GM20000 (cell line): ENCODE results near the gene MEGF9.

ENCODE experiments used
- DNase-seq: peaks from one replicate; pipeline ENCODE4 v3.0.0; 2012; ENCODE audit warnings: low spot score
- TF ChIP-seq, protein P1 (sequence below): IDR thresholded peaks from 2 replicates; pipeline ENCODE4 v1.5.1; 2012; ENCODE audit warnings: mild to moderate bottlenecking, control low read depth; ENCODE audit errors: extremely low read depth, missing control alignments

The MEGF9 gene

DNA sequence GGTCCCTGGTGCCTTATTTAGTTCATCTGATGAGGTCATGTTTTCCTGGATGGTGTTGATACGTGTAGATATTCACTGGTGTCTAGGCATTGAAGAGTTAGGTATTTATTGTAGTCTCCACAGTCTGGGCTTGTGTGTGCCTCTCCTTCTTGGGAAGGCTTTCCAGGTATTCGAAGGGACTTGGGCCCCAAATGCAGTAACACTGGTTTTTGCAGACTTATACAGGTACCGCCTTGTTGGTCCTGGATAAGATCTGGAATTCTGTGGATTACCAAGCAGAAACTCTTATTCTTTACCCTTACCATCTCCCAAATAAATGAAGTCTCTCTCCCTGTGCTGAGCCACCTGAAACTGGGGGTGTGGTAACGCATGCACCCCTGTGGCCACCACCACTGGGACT is 34.1 kb downstream of the MEGF9 start:
- TF ChIP-seq, protein P1, sequence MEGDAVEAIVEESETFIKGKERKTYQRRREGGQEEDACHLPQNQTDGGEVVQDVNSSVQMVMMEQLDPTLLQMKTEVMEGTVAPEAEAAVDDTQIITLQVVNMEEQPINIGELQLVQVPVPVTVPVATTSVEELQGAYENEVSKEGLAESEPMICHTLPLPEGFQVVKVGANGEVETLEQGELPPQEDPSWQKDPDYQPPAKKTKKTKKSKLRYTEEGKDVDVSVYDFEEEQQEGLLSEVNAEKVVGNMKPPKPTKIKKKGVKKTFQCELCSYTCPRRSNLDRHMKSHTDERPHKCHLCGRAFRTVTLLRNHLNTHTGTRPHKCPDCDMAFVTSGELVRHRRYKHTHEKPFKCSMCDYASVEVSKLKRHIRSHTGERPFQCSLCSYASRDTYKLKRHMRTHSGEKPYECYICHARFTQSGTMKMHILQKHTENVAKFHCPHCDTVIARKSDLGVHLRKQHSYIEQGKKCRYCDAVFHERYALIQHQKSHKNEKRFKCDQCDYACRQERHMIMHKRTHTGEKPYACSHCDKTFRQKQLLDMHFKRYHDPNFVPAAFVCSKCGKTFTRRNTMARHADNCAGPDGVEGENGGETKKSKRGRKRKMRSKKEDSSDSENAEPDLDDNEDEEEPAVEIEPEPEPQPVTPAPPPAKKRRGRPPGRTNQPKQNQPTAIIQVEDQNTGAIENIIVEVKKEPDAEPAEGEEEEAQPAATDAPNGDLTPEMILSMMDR = no peak

DNA sequence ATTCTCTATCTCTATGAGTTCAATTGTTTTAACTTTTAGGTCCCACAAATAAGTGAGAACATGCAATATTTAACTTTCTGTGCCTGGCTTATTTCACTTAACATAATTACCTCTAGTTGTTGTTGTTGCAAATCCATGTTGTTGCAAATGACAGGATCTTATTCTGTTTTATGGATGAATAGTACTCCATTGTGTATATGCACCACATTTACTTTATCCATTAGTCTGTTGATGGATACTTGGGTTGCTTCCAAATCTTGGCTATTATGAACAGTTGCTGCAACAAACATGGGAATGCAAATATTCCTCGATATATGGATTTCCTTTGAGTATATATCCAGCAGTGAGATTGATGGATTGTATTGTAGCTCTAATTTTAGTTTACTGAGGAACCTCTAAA is 36.3 kb downstream of the MEGF9 start:
- DNase-seq = no peak
- TF ChIP-seq, protein P1 = no peak

More for the DNA sequence above, 34.1 kb downstream of the MEGF9 start:
- no peak for DNase-seq

- TF ChIP-seq, protein P1 = no peak
- no peak for DNase-seq
Observed at GRCh38 chr9:120676767-120677402, 37.4 kb downstream of the MEGF9 start.

- TF ChIP-seq, protein P1 = no peak
- no peak for DNase-seq
Observed at GRCh38 chr9:120668399-120668798, 45.9 kb downstream of the MEGF9 start.

GRCh38 chr9:120663950-120664349 is 50.3 kb downstream of the MEGF9 start:
- no peak for DNase-seq
- TF ChIP-seq, protein P1 = no peak

- TF ChIP-seq, protein P1 = no peak
- no peak for DNase-seq
Observed at GRCh38 chr9:120663380-120663779, 50.9 kb downstream of the MEGF9 start.

GRCh38 chr9:120662513-120662912 is 51.8 kb downstream of the MEGF9 start:
- TF ChIP-seq, protein P1 = no peak

More at GRCh38 chr9:120662513-120662912, 51.8 kb downstream of the MEGF9 start:
- DNase-seq = no peak
